Fibroblast of peridontal ligament (primary cell): ENCODE results near the gene ANXA7.
A peak's percentile ranks its signal among the peaks of the same experiment; 100 is the strongest.

Experiments used
- DNase-seq: peaks from one replicate; pipeline ENCODE4 v3.0.0-alpha.2; 2010; ENCODE audit errors: extremely low read depth

The ANXA7 gene

GRCh38 chr10:73413528-73414229, at the start of gene ANXA7:
Gene ANXA7, minus strand, starts transcription at chr10:73414058. Its CDS starts 13,202 bp downstream, at chr10:73400856.
- peak; percentile 66 for DNase-seq

GRCh38 chr10:73460897-73461296, 47.0 kb upstream of the ANXA7 start:
- DNase-seq, result no peak

GRCh38 chr10:73459683-73460314, 45.9 kb upstream of the ANXA7 start:
- DNase-seq, result peak; percentile 7

- no peak for DNase-seq
Measured at GRCh38 chr10:73456187-73456890, 42.5 kb upstream of the ANXA7 start.

GRCh38 chr10:73449113-73449512, 35.3 kb upstream of the ANXA7 start:
- no peak for DNase-seq

GRCh38 chr10:73448384-73448783, 34.5 kb upstream of the ANXA7 start:
- no peak for DNase-seq

GRCh38 chr10:73446926-73447325, 33.1 kb upstream of the ANXA7 start:
- DNase-seq, result no peak

GRCh38 chr10:73444457-73444856, 30.6 kb upstream of the ANXA7 start:
- DNase-seq, result no peak

- peak; percentile 47 for DNase-seq
Measured at GRCh38 chr10:73439605-73440312, 25.9 kb upstream of the ANXA7 start.

- peak; percentile 55 for DNase-seq
Measured at GRCh38 chr10:73439055-73439454, 25.2 kb upstream of the ANXA7 start.

- no peak for DNase-seq
Measured at GRCh38 chr10:73433538-73433867, 19.6 kb upstream of the ANXA7 start, which contains the start of gene MSS51. Gene MSS51, minus strand, starts transcription at chr10:73433561. Its CDS starts 5,277 bp downstream, at chr10:73428284.

GRCh38 chr10:73432646-73433537, 19.0 kb upstream of the ANXA7 start:
- DNase-seq, result no peak

- no peak for DNase-seq
Measured at GRCh38 chr10:73426318-73426717, 12.5 kb upstream of the ANXA7 start.

GRCh38 chr10:73424478-73424877, 10.6 kb upstream of the ANXA7 start:
- DNase-seq, result no peak

- DNase-seq, result no peak
Measured at GRCh38 chr10:73423309-73423708, 9.5 kb upstream of the ANXA7 start.

- no peak for DNase-seq
Measured at GRCh38 chr10:73416571-73416970, 2.7 kb upstream of the ANXA7 start.

GRCh38 chr10:73414230-73414945, 530 bp upstream of the ANXA7 start:
- DNase-seq, result no peak

GRCh38 chr10:73413108-73413527, 740 bp downstream of the ANXA7 start:
- DNase-seq, result no peak

- DNase-seq, result no peak
Measured at GRCh38 chr10:73410897-73411296, 3.0 kb downstream of the ANXA7 start.

GRCh38 chr10:73408978-73409521, 4.8 kb downstream of the ANXA7 start:
- DNase-seq, result no peak
